GM19452 (cell line): ENCODE results near the gene TOLLIP.

ENCODE experiments used
- ATAC-seq: cut with Tn5 transposase; IDR thresholded peaks from one replicate; pipeline ENCODE4 v1.9.1; 2021; ENCODE audit not compliant: unreplicated experiment

Gene TOLLIP

DNA sequence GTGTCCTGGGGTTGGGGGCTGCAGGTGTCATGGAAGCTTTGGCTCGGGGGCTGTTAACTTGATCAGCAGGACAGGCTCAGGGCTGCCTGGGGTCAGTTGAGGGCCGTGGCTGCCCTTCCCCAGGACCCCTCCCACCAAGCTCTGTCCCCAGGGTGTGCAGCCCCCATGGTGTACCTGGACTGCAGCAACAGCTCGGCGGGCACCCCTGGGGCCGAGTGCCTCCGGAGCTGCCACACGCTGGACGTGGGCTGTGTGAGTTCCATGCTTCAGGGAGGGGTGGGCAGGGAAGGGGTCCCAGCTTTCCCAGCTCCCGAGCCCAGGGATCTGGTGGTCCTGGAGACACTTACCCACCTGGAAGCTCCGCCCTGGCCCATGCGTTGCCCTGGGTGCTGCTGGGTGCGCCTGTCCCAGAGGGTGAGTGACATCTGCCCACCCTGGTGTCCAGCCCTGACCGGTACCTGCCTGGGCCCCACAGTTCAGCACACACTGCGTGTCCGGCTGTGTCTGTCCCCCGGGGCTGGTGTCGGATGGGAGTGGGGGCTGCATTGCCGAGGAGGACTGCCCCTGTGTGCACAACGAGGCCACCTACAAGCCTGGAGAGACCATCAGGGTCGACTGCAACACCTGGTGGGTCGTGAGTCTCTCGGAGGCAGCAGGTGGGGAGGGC is 75.2 kb downstream of the TOLLIP start:
- ATAC-seq = no peak

DNA sequence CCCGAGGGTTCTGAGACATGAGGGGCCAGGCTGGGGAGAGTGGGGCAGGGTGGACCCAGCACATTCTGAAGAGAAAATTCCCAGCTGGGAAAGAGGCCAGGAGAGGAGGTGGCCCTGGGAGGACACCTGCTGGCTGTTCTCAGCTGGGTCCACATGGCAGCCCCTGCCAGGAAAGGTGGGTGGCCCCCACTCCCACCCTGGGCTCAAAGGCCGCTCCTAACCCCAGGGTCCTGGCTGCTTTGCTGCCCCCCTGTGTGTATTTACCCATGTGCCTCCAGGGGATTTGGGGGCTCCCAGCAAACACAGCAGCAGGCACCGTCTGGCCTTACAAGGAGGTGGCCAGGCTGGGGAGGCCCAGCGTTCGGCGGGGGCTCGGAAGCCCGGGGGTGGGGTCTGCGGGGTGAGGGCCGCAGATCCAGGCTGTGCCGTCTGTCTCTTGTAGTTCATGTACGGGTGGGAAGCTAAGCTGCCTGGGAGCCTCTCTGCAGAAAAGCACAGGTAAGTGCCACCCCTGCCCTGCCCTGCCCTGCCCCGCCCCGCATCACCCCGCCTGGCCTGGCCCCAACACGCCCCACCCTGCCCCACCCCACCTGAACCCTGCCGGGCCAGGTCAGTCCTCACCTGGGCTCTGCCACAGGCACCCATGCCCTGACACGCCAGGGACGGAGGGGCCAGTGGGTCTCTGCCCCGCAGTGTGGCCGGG is 75.9 kb downstream of the TOLLIP start:
- ATAC-seq = no peak

DNA sequence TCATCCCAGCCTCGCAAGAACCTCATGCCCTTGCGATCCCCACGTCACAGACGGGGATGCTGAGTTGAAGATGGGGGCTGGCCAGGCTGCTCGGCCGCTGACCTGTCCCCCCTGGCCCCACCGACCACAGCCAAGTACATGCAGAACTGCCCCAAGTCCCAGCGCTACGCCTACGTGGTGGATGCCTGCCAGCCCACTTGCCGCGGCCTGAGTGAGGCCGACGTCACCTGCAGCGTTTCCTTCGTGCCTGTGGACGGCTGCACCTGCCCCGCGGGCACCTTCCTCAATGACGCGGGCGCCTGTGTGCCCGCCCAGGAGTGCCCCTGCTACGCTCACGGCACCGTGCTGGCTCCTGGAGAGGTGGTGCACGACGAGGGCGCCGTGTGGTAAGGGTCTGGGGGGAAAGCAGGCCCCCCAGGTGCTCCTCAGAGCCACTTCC is 76.5 kb downstream of the TOLLIP start:
- no peak for ATAC-seq

DNA sequence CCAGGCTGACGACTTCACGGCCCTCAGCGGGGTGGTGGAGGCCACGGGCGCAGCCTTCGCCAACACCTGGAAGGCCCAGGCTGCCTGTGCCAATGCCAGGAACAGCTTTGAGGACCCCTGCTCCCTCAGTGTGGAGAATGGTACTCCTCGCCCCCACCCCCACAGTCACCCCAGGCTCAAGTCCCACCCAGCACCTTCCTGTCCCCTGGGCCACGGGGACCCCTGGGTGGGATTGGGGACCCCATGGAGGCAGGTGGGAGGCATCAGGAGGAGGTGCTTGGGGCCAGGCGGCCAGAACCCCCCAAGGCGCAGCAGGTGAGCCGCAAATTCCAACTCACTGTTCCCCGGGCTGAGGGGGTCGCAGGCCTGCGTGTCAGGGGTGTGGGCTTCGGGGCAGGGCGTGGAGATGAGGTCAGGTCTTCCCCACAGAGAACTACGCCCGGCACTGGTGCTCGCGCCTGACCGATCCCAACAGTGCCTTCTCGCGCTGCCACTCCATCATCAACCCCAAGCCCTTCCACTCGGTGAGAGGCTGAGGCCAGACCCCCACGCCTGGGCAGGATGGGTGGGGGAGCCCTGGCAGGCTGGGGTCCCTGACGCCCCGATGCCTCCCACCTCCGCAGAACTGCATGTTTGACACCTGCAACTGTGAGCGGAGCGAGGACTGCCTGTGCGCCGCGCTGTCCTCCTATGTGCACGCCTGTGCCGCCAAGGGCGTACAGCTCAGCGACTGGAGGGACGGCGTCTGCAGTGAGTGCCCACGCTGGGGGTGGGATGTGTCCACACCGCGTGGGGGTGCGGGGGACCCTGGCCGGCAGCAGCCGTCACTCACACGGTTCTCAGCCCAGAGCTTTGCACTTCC is 77.2 kb downstream of the TOLLIP start:
- ATAC-seq = no peak

DNA sequence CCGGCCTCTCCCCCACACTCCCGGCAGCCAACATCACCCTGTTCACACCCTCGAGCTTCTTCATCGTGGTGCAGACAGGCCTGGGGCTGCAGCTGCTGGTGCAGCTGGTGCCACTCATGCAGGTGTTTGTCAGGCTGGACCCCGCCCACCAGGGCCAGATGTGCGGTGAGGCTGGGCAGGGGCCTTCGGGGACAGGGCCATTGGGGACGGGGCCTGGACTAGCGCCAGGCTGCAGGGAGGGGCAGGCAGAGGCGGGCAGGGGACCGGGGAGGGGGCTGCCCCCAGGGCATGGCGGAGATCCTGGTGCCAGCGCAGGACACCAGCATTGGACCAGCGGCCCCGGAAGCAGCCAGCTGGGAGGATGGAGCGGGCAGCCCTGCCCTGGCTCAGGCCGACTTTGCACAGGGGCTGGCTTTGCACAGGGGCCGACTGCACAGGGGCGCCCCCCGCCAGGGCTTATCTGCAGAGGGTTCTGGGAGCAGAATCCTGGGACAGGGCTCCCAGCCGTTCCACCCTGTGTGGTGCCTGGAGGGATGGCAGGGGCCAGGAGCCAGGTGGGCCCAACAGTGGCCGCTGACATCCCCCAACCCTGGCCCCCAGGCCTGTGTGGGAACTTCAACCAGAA is 77.9 kb downstream of the TOLLIP start:
- no peak for ATAC-seq

DNA sequence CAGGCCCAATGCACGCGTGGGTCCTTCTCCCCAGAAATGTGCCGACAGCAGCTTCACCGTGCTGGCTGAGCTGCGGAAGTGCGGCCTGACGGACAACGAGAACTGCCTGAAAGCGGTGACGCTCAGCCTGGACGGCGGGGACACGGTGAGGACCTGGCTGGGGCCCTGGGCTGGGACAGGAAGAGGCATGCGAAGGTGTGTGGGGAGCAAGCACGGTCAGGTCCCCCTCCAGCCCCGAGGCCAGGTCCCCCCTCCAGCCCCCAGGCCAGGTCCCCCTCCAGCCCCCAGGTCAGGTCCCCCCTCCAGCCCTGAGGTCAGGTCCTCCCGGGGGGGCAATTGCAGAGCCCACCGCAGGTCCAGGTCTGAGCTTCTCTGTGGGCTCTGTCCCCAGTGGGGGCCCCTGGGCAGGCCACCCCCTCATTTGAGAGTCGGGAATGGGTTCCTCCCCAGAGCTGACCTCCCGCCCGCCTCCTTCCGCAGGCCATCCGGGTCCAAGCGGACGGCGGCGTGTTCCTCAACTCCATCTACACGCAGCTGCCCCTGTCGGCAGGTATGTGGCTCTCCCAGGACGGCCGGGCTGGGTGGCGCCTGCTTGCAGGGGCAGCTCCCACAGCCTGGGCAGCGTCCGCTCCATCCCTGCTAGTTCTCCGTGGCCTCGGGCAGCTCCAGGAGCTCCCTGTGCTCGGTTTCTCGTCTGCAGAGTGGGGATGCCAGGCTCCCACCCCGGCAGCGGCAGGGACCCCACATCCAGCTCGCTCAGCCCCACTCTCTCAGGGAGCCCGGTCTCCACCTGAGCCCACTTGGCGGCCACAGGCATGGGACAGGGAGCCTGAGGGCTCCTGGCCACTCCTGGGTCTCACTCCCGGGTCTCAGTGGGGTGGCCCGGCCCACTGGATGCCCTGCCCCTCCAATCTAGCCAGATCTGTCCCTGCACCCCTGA is 78.7 kb downstream of the TOLLIP start:
- no peak for ATAC-seq

DNA sequence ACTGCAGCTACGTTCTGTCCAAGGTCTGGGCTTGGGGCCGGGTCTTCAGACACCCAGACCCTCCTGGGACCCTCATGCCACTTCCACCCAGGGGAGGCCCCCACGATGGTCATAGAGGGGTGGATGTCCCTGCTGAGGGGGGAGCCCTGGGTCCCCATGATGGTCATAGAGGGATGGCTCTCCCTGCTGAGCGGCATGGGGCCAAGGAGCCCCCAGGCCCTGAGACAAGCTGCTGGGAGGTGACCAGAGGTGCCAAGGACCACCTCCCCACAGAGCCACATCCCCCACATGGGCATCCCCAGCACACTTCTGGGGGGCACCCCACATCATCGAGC is 79.3 kb downstream of the TOLLIP start:
- ATAC-seq = no peak

DNA sequence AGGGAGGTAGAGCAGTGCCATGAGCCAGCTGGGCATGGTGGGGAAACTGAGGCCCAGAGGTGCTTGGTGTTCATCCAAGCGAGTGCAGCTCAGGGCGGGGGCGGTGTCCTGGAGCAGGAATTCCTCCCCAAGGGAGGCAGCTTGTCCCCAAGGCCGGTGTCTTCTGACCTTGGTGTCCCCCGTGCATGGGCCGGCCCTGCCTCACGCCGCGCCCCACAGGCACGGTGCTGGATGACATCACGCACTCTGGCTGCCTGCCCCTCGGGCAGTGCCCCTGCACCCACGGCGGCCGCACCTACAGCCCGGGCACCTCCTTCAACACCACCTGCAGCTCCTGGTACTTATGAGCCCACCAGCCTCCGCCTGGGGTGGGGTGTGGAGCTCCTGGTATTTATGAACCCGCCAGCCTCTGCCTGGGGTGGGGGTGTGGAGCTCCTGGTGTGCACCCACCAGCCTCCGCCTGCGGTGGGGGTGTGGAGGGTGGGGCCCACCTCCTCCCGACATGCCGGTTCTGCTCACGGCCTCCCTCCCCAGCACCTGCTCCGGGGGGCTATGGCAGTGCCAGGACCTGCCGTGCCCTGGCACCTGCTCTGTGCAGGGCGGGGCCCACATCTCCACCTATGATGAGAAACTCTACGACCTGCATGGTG is 79.8 kb downstream of the TOLLIP start:
- ATAC-seq = no peak

DNA sequence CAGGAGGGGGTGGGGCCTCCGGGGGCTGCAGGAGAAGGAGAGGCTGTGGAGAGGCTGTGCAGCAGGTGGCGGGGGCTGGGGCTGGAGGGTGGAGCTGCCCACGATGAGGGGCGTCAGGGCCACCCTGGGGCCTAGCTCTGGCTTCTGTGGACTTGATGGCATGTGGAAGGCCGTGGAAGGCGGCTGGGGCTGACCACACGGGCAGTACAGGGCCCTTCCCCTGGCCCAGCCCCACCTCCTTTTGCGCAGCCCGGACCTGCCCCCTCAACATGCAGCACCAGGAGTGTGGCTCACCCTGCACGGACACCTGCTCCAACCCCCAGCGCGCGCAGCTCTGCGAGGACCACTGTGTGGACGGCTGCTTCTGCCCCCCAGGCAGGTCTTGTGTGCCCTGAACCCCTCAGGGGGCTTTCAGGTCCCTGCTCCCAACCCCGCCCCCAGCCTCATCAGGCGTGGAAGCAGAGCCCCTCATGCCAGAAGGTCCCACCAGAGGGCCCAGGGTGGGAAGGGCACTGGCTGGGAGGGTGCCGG is 80.4 kb downstream of the TOLLIP start:
- ATAC-seq = no peak

DNA sequence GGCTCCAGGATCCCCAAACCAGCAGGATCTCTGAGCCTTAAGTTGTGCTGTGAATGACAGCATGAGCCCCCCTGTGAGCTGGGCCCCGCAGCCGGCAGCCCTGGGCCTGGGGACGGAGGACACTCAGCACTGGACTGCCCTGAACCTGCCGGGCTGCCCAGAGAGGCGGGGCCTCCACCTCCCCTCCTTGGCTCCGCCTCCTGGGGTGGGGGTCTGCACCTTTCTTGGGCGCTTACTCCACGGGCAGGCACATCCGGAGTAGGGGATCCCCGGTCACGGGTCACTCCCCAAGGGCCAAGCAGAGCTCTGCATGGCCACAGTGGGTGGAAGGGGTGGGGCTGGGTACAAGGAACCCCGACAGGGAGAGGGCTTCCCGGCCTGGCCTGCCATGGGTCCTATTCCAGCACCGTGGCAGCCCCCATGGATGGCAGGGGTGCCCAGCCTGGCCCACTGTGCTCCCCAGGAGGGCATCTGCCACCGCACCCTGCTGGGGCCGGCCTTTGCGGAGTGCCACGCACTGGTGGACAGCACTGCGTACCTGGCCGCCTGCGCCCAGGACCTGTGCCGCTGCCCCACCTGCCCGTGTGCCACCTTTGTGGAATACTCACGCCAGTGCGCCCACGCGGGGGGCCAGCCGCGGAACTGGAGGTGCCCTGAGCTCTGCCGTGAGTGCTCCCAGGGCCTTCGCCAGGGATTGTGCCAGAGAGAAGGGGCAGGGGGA is 81.2 kb downstream of the TOLLIP start:
- no peak for ATAC-seq

DNA sequence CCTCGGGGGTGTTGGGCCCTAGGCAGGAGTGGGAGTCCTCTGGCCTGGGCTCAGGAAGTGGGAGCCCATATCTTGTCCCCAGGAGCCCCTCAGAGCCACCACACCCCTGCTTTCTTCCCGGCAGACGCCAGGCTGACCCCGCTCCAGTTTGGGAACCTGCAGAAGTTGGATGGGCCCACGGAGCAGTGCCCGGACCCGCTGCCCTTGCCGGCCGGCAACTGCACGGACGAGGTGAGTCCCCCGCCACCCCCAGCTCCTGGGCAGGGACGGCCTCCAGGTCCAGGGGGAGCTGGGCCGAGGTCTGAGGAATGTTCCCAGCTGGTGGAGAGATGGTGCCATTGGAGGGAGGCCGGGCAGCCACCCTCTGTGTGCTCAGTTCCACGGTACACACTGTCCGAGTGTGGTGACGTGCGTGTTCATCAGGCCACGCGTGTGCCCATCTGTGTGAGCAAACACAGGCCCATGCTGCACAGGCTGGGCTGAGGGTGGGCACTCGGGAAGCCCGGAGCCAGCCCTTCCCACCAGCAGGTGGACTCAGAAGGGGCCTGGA is 81.8 kb downstream of the TOLLIP start:
- no peak for ATAC-seq

DNA sequence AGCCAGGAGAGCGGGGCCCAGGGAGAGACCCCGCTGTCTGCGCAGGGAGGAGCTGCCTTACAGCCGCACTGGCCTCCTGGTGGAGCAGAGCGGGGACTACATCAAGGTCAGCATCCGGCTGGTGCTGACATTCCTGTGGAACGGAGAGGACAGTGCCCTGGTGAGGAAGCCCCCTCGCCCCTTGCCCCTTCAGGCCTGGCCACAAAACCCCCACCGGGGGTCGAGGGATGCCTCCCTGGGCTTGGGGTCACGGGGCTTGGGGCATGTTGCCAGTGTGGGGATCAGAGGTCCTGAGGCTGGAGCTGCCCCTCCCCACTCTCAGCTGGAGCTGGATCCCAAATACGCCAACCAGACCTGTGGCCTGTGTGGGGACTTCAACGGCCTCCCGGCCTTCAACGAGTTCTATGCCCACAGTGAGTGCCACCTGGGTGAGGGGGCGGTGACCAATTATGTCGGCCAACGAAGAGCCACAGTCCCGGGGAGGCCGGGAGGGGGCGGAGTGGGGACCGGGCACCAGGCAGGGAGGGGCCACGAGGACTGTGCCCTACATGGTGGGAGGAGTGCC is 82.4 kb downstream of the TOLLIP start:
- ATAC-seq = no peak

DNA sequence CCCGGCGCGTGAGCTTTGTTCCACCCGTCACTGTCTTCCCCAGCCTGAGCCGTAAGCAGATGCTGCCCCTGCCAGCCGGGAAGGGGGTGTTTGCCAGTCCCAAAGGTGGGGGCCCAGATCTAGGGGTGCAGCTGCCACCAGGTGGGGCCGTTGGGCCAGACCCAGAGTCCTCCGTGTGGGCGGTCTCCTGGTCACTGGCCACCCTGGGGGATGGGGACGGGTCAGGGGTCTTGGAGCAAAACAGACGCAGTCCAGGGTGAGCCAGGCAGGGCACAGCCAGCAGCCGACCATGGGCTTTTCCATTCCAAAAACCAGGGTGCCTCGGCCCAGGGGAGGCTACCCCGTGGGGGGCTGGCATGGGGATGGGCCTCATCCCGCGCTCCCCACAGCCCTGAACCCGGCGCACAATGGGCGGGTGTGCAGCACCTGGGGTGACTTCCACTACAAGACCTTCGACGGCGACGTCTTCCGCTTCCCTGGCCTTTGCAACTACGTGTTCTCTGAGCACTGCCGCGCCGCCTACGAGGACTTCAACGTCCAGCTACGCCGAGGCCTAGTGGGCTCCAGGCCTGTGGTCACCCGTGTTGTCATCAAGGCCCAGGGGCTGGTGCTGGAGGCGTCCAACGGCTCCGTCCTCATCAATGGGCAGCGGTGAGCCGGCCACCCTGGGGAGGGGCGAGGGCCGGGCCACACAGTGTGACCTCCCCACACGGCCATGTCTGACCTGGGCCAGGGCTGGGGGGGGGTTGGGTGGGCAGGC is 83.0 kb downstream of the TOLLIP start:
- ATAC-seq = no peak

DNA sequence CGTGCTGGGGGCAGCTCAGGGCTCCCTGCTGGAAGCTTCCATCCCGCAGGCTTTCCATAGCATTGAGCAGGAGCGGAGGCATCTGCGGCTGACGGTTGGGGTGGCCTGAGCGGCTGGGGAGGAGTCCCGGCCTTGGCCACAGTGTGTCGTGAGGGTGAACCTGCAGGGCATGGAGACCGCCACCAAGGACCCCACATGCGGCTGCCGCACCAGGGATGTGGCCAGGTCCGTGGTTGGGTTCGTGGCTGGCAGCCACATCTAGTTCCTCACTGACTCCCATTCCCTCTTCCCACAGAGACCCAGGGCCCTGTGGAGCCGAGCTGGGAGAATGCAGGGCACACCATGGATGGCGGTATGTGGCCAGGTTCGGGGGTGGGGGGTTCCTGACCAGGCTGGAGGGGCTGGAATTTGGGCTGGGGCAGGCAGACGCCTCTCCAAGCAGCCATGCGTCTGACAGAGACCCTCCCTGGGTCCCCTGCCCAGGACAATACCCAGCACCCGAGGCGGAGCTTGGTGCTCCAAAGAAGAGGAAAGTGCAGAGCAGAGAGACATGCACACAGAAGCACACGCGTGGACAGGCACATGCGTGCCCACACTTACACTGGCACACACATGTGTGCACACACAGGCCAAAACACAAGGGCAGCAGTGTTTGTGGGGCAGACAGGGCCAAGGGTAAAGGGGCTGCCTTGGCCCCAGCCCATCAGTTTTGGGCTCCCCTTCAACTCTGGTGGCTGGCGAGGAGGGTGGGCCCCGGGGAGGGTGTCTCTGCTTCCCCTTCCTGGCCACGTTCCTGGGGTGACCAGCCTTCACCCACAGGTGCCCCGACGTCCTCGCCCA is 83.8 kb downstream of the TOLLIP start:
- ATAC-seq = no peak

DNA sequence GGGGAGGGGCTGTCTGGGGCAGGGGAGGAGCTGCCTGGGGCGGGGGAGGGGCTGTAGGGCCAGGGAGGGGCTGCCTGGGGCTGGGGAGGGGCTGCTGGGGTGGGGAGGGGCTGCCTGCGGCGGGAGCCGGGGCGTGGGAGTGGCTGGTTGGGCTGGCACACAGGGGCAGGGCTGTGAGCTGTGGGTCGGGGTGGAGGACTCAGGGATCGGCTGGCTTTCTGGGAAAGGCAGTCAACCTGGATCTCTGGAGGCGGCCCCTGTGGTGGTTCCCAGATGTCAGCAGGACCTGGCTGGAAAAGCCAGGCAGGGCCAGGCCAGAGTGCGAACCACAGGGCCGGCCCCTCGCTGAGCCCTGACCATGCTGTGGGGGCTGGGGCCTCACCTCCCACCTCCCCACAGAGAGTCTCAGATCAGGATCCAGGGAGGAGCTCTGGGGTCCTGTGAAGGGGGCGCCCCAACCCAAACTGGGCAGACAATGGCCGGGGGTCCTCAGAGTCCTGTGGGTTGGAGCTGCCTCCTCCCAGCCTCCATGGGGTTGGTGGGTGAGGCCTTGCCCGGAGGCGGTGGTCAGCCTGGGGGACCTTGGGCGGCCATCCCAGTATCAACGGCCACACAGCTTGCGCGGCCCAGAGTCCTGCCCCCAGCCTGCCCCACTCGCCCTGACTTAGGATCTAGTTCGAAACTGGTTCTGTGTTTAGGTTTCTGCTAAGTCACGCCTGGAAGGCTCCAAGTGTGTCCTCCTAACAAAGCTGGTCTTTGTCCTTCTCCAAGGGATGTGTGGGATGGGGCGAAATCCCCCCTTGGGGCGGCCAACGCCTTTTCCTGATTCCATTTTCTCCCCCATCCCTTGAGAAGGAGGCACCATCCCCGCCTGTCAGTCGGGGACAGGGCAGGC is 84.7 kb downstream of the TOLLIP start:
- no peak for ATAC-seq
